ENCODE results near the gene NFIX. TPM values are rescaled to one million over a fixed set of nuclear protein-coding genes. Genes with fewer than 3 reads are reported as not detected.

Gene NFIX
- total RNA-seq, 1 experiment from 2014 or later = 144 TPM

DNA sequence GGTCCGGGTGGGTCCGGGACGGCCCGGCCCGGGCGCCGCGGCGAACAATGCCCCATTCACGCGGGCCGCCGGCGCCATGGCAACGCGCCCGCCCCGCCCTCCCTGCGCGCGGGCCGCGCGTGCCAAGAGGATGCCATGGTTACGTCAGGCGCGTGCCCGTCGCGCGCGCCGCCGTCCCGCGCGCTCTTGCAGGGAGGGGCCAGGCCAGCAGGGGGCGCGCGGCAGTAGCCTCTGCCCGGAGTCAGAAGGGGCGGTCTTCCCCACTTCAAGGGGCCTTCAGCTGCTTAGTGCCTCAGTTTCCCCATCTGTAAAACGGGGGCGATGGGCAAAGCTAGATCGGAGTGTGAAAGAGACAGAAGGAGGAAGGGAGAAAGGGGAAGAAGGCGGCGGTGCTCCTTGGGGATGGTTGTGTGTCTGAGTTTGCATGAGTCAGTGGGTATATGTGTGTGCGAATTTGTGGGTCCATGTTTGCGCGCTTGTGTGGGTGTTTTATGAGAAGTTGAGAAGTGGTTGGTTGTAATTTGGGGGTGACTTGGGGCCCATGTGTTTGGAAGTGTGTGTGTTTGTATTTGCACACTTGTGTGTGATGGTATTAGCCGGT is 11.6 kb upstream of the NFIX start:
- intact Hi-C loops (cut with micrococcal nuclease; ENCODE audit: unreplicated experiment) = loop anchor here (10.0 kb wide), 1 partner anchor 51 kb away; no protein-coding TSS in a partner anchor
- no peaks in the 10 kb centered on the region for H3K9me3 ChIP-seq (ENCODE audit: control insufficient read depth, insufficient read depth, low read depth, low read length)
- no peaks in the 10 kb centered on the region for H3K36me3 ChIP-seq (ENCODE audit: control insufficient read depth, insufficient read depth, low read length)
- peak; percentile 83 for ATAC-seq
- in situ Hi-C loops (cut with HindIII; ENCODE audit: low pct_unique_long_range_greater_than_20kb, low sequenced_read_pairs) = no loop called here
- ChIA-PET CTCF (interaction anchor here (0.7 kb wide), 1 partner anchor 78 kb away, joined by 3 read pairs; no protein-coding TSS in a partner anchor), POLR2A (no interaction called here)
- H3K4me1 ChIP-seq (ENCODE audit: control insufficient read depth, insufficient read depth, low read length) = peaks cover 12% of the 10 kb centered on the region
- H3K4me3 ChIP-seq (ENCODE audit: low read depth in 2 of 2, low read length in 2 of 2) = peak overlapping the region; percentile 36 to 51
- DNase-seq (ENCODE audit: low read depth, low spot score) = peak; percentile 12
- TF ChIP-seq, protein P1, sequence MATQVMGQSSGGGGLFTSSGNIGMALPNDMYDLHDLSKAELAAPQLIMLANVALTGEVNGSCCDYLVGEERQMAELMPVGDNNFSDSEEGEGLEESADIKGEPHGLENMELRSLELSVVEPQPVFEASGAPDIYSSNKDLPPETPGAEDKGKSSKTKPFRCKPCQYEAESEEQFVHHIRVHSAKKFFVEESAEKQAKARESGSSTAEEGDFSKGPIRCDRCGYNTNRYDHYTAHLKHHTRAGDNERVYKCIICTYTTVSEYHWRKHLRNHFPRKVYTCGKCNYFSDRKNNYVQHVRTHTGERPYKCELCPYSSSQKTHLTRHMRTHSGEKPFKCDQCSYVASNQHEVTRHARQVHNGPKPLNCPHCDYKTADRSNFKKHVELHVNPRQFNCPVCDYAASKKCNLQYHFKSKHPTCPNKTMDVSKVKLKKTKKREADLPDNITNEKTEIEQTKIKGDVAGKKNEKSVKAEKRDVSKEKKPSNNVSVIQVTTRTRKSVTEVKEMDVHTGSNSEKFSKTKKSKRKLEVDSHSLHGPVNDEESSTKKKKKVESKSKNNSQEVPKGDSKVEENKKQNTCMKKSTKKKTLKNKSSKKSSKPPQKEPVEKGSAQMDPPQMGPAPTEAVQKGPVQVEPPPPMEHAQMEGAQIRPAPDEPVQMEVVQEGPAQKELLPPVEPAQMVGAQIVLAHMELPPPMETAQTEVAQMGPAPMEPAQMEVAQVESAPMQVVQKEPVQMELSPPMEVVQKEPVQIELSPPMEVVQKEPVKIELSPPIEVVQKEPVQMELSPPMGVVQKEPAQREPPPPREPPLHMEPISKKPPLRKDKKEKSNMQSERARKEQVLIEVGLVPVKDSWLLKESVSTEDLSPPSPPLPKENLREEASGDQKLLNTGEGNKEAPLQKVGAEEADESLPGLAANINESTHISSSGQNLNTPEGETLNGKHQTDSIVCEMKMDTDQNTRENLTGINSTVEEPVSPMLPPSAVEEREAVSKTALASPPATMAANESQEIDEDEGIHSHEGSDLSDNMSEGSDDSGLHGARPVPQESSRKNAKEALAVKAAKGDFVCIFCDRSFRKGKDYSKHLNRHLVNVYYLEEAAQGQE (IDR thresholded peaks at IDR 0.05; ENCODE audit: insufficient read depth in 1 of 2, low read depth in 2 of 2, low read length in 1 of 2) = no peak
- TF ChIP-seq TCF7L2 (IDR thresholded peaks at IDR 0.05; ENCODE audit: low read depth, low read length) = no peak
- TF ChIP-seq, protein P2, sequence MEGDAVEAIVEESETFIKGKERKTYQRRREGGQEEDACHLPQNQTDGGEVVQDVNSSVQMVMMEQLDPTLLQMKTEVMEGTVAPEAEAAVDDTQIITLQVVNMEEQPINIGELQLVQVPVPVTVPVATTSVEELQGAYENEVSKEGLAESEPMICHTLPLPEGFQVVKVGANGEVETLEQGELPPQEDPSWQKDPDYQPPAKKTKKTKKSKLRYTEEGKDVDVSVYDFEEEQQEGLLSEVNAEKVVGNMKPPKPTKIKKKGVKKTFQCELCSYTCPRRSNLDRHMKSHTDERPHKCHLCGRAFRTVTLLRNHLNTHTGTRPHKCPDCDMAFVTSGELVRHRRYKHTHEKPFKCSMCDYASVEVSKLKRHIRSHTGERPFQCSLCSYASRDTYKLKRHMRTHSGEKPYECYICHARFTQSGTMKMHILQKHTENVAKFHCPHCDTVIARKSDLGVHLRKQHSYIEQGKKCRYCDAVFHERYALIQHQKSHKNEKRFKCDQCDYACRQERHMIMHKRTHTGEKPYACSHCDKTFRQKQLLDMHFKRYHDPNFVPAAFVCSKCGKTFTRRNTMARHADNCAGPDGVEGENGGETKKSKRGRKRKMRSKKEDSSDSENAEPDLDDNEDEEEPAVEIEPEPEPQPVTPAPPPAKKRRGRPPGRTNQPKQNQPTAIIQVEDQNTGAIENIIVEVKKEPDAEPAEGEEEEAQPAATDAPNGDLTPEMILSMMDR (IDR thresholded peaks at IDR 0.05) = peak; percentile 93
- no peak for TF ChIP-seq POLR2AphosphoS5 (IDR thresholded peaks at IDR 0.05; ENCODE audit: low read depth, low read length)
- no peak for TF ChIP-seq SIN3A (IDR thresholded peaks at IDR 0.05; ENCODE audit: borderline replicate concordance, insufficient read depth, low read depth, low read length)
- peak overlapping the region; percentile 69; the same call in 1 of the 2 replicates for H3K27ac ChIP-seq (ENCODE audit: low read length)
- H3K27me3 ChIP-seq (ENCODE audit: control insufficient read depth, insufficient read depth, low read length) = no peaks in the 10 kb centered on the region
- BruUV-seq (replicated peaks) = no TSS peak

DNA sequence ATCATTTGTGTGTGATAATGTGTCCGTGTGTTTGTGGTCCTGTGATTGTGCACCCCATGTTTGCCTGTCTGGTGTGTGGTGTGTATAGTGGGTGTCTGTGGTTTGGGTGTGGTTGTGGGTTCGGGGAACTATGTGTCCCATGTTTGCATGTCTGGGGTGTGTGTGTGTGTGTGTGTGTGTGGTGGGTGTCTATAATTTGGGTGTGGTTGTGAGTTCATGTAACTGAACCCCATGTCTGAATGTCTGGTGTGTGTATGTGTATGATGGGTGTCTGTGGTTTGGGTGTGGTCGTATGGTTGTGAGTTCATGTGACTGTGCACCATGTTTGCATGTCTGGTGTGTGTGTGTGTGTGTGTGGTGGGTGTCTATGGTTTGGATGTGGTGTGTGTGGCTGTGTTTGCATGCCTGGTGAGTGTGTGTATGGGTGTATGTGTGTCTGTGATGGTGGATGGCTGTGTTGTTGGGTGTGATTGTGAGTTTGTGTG is 11.1 kb upstream of the NFIX start:
- ATAC-seq (no peak), DNase-seq (ENCODE audit: low read depth, low spot score) (no peak)
- Histone ChIP-seq H3K27ac (ENCODE audit: low read length) (peak overlapping the region; percentile 69; the same call in 1 of the 2 replicates), H3K9me3 (ENCODE audit: control insufficient read depth, insufficient read depth, low read depth, low read length) (no peaks in the 10 kb centered on the region), H3K27me3 (ENCODE audit: control insufficient read depth, insufficient read depth, low read length) (no peaks in the 10 kb centered on the region), H3K4me1 (ENCODE audit: control insufficient read depth, insufficient read depth, low read length) (peaks cover 12% of the 10 kb centered on the region), H3K36me3 (ENCODE audit: control insufficient read depth, insufficient read depth, low read length) (no peaks in the 10 kb centered on the region), H3K4me3 (ENCODE audit: low read depth in 2 of 2, low read length in 2 of 2) (no peak overlapping the region)
- ChIA-PET POLR2A (no interaction called here), CTCF (interaction anchor here (0.7 kb wide), 1 partner anchor 77 kb away, joined by 3 read pairs; no protein-coding TSS in a partner anchor)
- BruUV-seq (replicated peaks) = no TSS peak
- intact Hi-C loops (cut with micrococcal nuclease; ENCODE audit: unreplicated experiment) (loop anchor here (10.0 kb wide), 1 partner anchor 51 kb away; no protein-coding TSS in a partner anchor), in situ Hi-C loops (cut with HindIII; ENCODE audit: low pct_unique_long_range_greater_than_20kb, low sequenced_read_pairs) (no loop called here)
- TF ChIP-seq, protein P1 (IDR thresholded peaks at IDR 0.05; ENCODE audit: insufficient read depth in 1 of 2, low read depth in 2 of 2, low read length in 1 of 2) = no peak
- TF ChIP-seq TCF7L2 (IDR thresholded peaks at IDR 0.05; ENCODE audit: low read depth, low read length) = no peak

All from Panc1 (cell line).